Mucosa of rectum (tissue), 2 donors: ENCODE results near the gene CDHR3.

Experiments used
- H3K27ac ChIP-seq, 2 donors: one replicate each; pipeline ENCODE4 v1.7.0; 2013; ENCODE audit warnings: inconsistent platforms in 2 of 2, low read depth in 2 of 2, low read length in 2 of 2
- H3K27me3 ChIP-seq, 2 donors: one replicate each; pipeline ENCODE4 v1.7.0; 2013; ENCODE audit warnings: low read length in 2 of 2; ENCODE audit not compliant: control insufficient read depth in 2 of 2, insufficient read depth in 2 of 2
- H3K36me3 ChIP-seq, 2 donors: one replicate each; pipeline ENCODE4 v1.7.0; 2013; ENCODE audit warnings: low read length in 2 of 2; ENCODE audit not compliant: control insufficient read depth in 2 of 2, insufficient read depth in 2 of 2
- H3K4me1 ChIP-seq, 2 donors: one replicate each; pipeline ENCODE4 v1.7.0; 2013; ENCODE audit warnings: low read length in 2 of 2, mild to moderate bottlenecking in 1 of 2; ENCODE audit not compliant: control insufficient read depth in 2 of 2, insufficient read depth in 2 of 2
- H3K4me3 ChIP-seq, 2 donors: one replicate each; pipeline ENCODE4 v1.7.0; 2013; ENCODE audit warnings: low read length in 2 of 2
- H3K9ac ChIP-seq, 2 donors: one replicate each; pipeline ENCODE4 v1.7.0; 2013; ENCODE audit warnings: low read length in 2 of 2, low read depth in 1 of 2, mild to moderate bottlenecking in 1 of 2
- H3K9me3 ChIP-seq, 2 donors: one replicate each; pipeline ENCODE4 v1.7.0; 2013; ENCODE audit warnings: low read length in 2 of 2; ENCODE audit not compliant: control insufficient read depth in 2 of 2
- donor health status: healthy.
- donor health status: Normal muscosa, but diverticular disease.

CDHR3 gene

GRCh38 chr7:106019470-106019820 lies 56.4 kb downstream of the CDHR3 start:
- Histone ChIP-seq H3K9me3 (no peaks in the 10 kb centered on the region), H3K36me3 (no peaks in the 10 kb centered on the region), H3K4me1 (peaks cover 0 to 3% of the 10 kb centered on the region in 2 donors), H3K27me3 (no peaks in the 10 kb centered on the region), H3K27ac (no peak overlapping the region), H3K4me3 (no peak overlapping the region), H3K9ac (no peak overlapping the region)

GRCh38 chr7:106021151-106022067 lies 58.3 kb downstream of the CDHR3 start:
- no peak overlapping the region for H3K4me3 ChIP-seq
- peaks cover 0 to 3% of the 10 kb centered on the region in 2 donors for H3K4me1 ChIP-seq
- H3K27me3 ChIP-seq: no peaks in the 10 kb centered on the region
- no peaks in the 10 kb centered on the region for H3K9me3 ChIP-seq
- no peaks in the 10 kb centered on the region for H3K36me3 ChIP-seq
- no peak overlapping the region for H3K9ac ChIP-seq
- H3K27ac ChIP-seq: no peak overlapping the region

- no peak overlapping the region for H3K9ac ChIP-seq
- no peaks in the 10 kb centered on the region for H3K27me3 ChIP-seq
- no peak overlapping the region for H3K27ac ChIP-seq
- no peaks in the 10 kb centered on the region for H3K36me3 ChIP-seq
- H3K9me3 ChIP-seq: no peaks in the 10 kb centered on the region
- peaks cover 0 to 3% of the 10 kb centered on the region in 2 donors for H3K4me1 ChIP-seq
- H3K4me3 ChIP-seq: no peak overlapping the region
Measured at GRCh38 chr7:106022193-106022821, 59.2 kb downstream of the CDHR3 start.

GRCh38 chr7:106023369-106024322 lies 60.6 kb downstream of the CDHR3 start:
- H3K4me1 ChIP-seq: peaks cover 0 to 3% of the 10 kb centered on the region in 2 donors
- H3K36me3 ChIP-seq: no peaks in the 10 kb centered on the region
- no peak overlapping the region for H3K4me3 ChIP-seq
- no peak overlapping the region for H3K9ac ChIP-seq
- H3K27me3 ChIP-seq: no peaks in the 10 kb centered on the region
- H3K9me3 ChIP-seq: no peaks in the 10 kb centered on the region
- no peak overlapping the region for H3K27ac ChIP-seq

GRCh38 chr7:106026101-106026500 lies 63.0 kb downstream of the CDHR3 start:
- Histone ChIP-seq H3K27ac (no peak overlapping the region), H3K36me3 (no peaks in the 10 kb centered on the region), H3K9ac (no peak overlapping the region), H3K27me3 (no peaks in the 10 kb centered on the region), H3K4me1 (peaks cover 0 to 3% of the 10 kb centered on the region in 2 donors), H3K9me3 (no peaks in the 10 kb centered on the region), H3K4me3 (no peak overlapping the region)

GRCh38 chr7:106029451-106029850 lies 66.4 kb downstream of the CDHR3 start:
- Histone ChIP-seq H3K9me3 (no peaks in the 10 kb centered on the region), H3K9ac (no peak overlapping the region), H3K36me3 (no peaks in the 10 kb centered on the region), H3K4me3 (no peak overlapping the region), H3K27me3 (no peaks in the 10 kb centered on the region), H3K27ac (no peak overlapping the region), H3K4me1 (no peaks in the 10 kb centered on the region)

- Histone ChIP-seq H3K4me1 (no peaks in the 10 kb centered on the region), H3K9ac (no peak overlapping the region), H3K4me3 (no peak overlapping the region), H3K9me3 (no peaks in the 10 kb centered on the region), H3K27ac (no peak overlapping the region), H3K36me3 (no peaks in the 10 kb centered on the region), H3K27me3 (no peaks in the 10 kb centered on the region)
Measured at GRCh38 chr7:106029941-106030340, 66.9 kb downstream of the CDHR3 start.

- Histone ChIP-seq H3K27ac (no peak overlapping the region), H3K27me3 (no peaks in the 10 kb centered on the region), H3K9ac (no peak overlapping the region)
Measured at GRCh38 chr7:106031300-106032035, 68.4 kb downstream of the CDHR3 start.

GRCh38 chr7:106032295-106032694 lies 69.2 kb downstream of the CDHR3 start:
- Histone ChIP-seq H3K9ac (no peak overlapping the region), H3K27ac (no peak overlapping the region)

More at GRCh38 chr7:106031300-106032035, 68.4 kb downstream of the CDHR3 start:
- Histone ChIP-seq H3K4me3 (no peak overlapping the region), H3K9me3 (no peaks in the 10 kb centered on the region), H3K36me3 (no peaks in the 10 kb centered on the region), H3K4me1 (no peaks in the 10 kb centered on the region)

More at GRCh38 chr7:106032295-106032694, 69.2 kb downstream of the CDHR3 start:
- Histone ChIP-seq H3K36me3 (no peaks in the 10 kb centered on the region), H3K4me3 (no peak overlapping the region), H3K4me1 (no peaks in the 10 kb centered on the region), H3K27me3 (no peaks in the 10 kb centered on the region), H3K9me3 (no peaks in the 10 kb centered on the region)
